Stimulated activated CD4-positive, alpha-beta T cell treated with anti-CD3 and anti-CD28 coated beads, Interleukin-4, amount 100 ng/mL, for 4 hours (primary cell): ENCODE measurements around the gene SPTB.

Source experiments
- DNase-seq, 2 experiments: peaks; one replicate each; pipeline ENCODE4 v3.0.0-alpha.2; 2020

Gene SPTB

GRCh38 chr14:64848239-64848638, 31.5 kb downstream of the SPTB start:
- DNase-seq: no peak

GRCh38 chr14:64846319-64846718, 33.4 kb downstream of the SPTB start:
- DNase-seq: no peak

GRCh38 chr14:64845878-64846277, 33.8 kb downstream of the SPTB start:
- DNase-seq: no peak

GRCh38 chr14:64844969-64845536, 34.7 kb downstream of the SPTB start:
- DNase-seq: no peak

GRCh38 chr14:64844272-64844671, 35.4 kb downstream of the SPTB start:
- DNase-seq: no peak

GRCh38 chr14:64843548-64843947, 36.2 kb downstream of the SPTB start:
- DNase-seq: no peak

GRCh38 chr14:64841772-64842750, 37.6 kb downstream of the SPTB start:
- no peak for DNase-seq

GRCh38 chr14:64841121-64841651, 38.5 kb downstream of the SPTB start:
- no peak for DNase-seq

GRCh38 chr14:64838656-64839055, 41.1 kb downstream of the SPTB start:
- no peak for DNase-seq

GRCh38 chr14:64835431-64835830, 44.3 kb downstream of the SPTB start:
- no peak for DNase-seq

- DNase-seq: no peak
Measured at GRCh38 chr14:64834965-64835364, 44.7 kb downstream of the SPTB start.

GRCh38 chr14:64831419-64831818, 48.3 kb downstream of the SPTB start:
- DNase-seq: no peak

- DNase-seq: no peak
Measured at GRCh38 chr14:64830961-64831360, 48.7 kb downstream of the SPTB start.

GRCh38 chr14:64828071-64828470, 51.6 kb downstream of the SPTB start:
- no peak for DNase-seq

GRCh38 chr14:64826845-64827244, 52.9 kb downstream of the SPTB start:
- DNase-seq: no peak

GRCh38 chr14:64826333-64826732, 53.4 kb downstream of the SPTB start:
- no peak for DNase-seq

- DNase-seq: no peak
Measured at GRCh38 chr14:64825509-64825908, 54.2 kb downstream of the SPTB start.

- DNase-seq: no peak
Measured at GRCh38 chr14:64825006-64825405, 54.7 kb downstream of the SPTB start.

GRCh38 chr14:64824471-64824870, 55.2 kb downstream of the SPTB start:
- DNase-seq: no peak

GRCh38 chr14:64823305-64823861, 56.3 kb downstream of the SPTB start:
- peak; percentile 55 to 65 for DNase-seq

- no peak for DNase-seq
Measured at GRCh38 chr14:64821651-64822050, 58.1 kb downstream of the SPTB start.

GRCh38 chr14:64818151-64818550, 61.6 kb downstream of the SPTB start:
- no peak for DNase-seq

GRCh38 chr14:64817631-64818030, 62.1 kb downstream of the SPTB start:
- DNase-seq: no peak
